Measurements from ENCODE around the gene SFT2D3.

Gene SFT2D3

GRCh38 chr2:127659408-127660290 lies 41.6 kb upstream of the SFT2D3 start:
- H3K36me3 Mint-ChIP-seq = no peaks in the 10 kb centered on the region
- no peak for DNase-seq
- no peaks in the 10 kb centered on the region for H3K9me3 Mint-ChIP-seq
- peaks cover 2% of the 10 kb centered on the region for H3K4me1 Mint-ChIP-seq
- CTCF ChIA-PET = no interaction called here
- H3K27ac Mint-ChIP-seq = no peak overlapping the region
- no peak overlapping the region for H3K4me3 Mint-ChIP-seq
- peaks cover 66% of the 10 kb centered on the region for H3K27me3 Mint-ChIP-seq

- H3K27ac Mint-ChIP-seq = no peak overlapping the region
- CTCF ChIA-PET = no interaction called here
- DNase-seq = no peak
- no peaks in the 10 kb centered on the region for H3K9me3 Mint-ChIP-seq
- H3K36me3 Mint-ChIP-seq = no peaks in the 10 kb centered on the region
- H3K27me3 Mint-ChIP-seq = peaks cover 66% of the 10 kb centered on the region
- H3K4me3 Mint-ChIP-seq = no peak overlapping the region
- peaks cover 2% of the 10 kb centered on the region for H3K4me1 Mint-ChIP-seq
Observed at GRCh38 chr2:127660291-127660578, 41.1 kb upstream of the SFT2D3 start.

- no peak overlapping the region for H3K27ac Mint-ChIP-seq
Observed at GRCh38 chr2:127661072-127661649, 40.1 kb upstream of the SFT2D3 start.

GRCh38 chr2:127661949-127662510 lies 39.3 kb upstream of the SFT2D3 start:
- Mint-ChIP-seq H3K27ac (no peak overlapping the region), H3K27me3 (peaks cover 73% of the 10 kb centered on the region), H3K36me3 (no peaks in the 10 kb centered on the region), H3K4me3 (no peak overlapping the region), H3K4me1 (peaks cover 2% of the 10 kb centered on the region), H3K9me3 (no peaks in the 10 kb centered on the region)
- no peak for DNase-seq
- CTCF ChIA-PET = interaction anchor here (1.4 kb wide), 1 partner anchor 12 kb away, joined by 3 read pairs; no protein-coding TSS in a partner anchor

More at GRCh38 chr2:127661072-127661649, 40.1 kb upstream of the SFT2D3 start:
- no peak for DNase-seq
- Mint-ChIP-seq H3K4me1 (peaks cover 2% of the 10 kb centered on the region), H3K4me3 (no peak overlapping the region), H3K9me3 (no peaks in the 10 kb centered on the region), H3K27me3 (peaks cover 66% of the 10 kb centered on the region), H3K36me3 (no peaks in the 10 kb centered on the region)
- CTCF ChIA-PET = no interaction called here

- CTCF ChIA-PET = interaction anchor here (1.4 kb wide), 1 partner anchor 13 kb away, joined by 3 read pairs; no protein-coding TSS in a partner anchor
- H3K36me3 Mint-ChIP-seq = no peaks in the 10 kb centered on the region
- DNase-seq = peak; percentile 15
- H3K4me1 Mint-ChIP-seq = peaks cover 2% of the 10 kb centered on the region
- no peak overlapping the region for H3K4me3 Mint-ChIP-seq
- no peak overlapping the region for H3K27ac Mint-ChIP-seq
- H3K27me3 Mint-ChIP-seq = peaks cover 75% of the 10 kb centered on the region
- H3K9me3 Mint-ChIP-seq = no peaks in the 10 kb centered on the region
Observed at GRCh38 chr2:127662937-127663565, 38.2 kb upstream of the SFT2D3 start.

GRCh38 chr2:127663566-127664064 lies 37.7 kb upstream of the SFT2D3 start:
- peak; percentile 16 for DNase-seq
- Mint-ChIP-seq H3K4me3 (no peak overlapping the region), H3K36me3 (no peaks in the 10 kb centered on the region), H3K27ac (no peak overlapping the region), H3K27me3 (peaks cover 75% of the 10 kb centered on the region), H3K9me3 (no peaks in the 10 kb centered on the region), H3K4me1 (peaks cover 2% of the 10 kb centered on the region)
- CTCF ChIA-PET = interaction anchor here (1.5 kb wide), 1 partner anchor 14 kb away, joined by 3 read pairs; no protein-coding TSS in a partner anchor

- DNase-seq = peak; percentile 14
- H3K27ac Mint-ChIP-seq = no peak overlapping the region
- no peaks in the 10 kb centered on the region for H3K9me3 Mint-ChIP-seq
- peaks cover 77% of the 10 kb centered on the region for H3K27me3 Mint-ChIP-seq
- no peaks in the 10 kb centered on the region for H3K36me3 Mint-ChIP-seq
- CTCF ChIA-PET = interaction anchor here (1.1 to 1.5 kb wide), 2 partner anchors 14 to 73 kb away, joined by 3 read pairs; no protein-coding TSS in a partner anchor
- H3K4me3 Mint-ChIP-seq = no peak overlapping the region
- peaks cover 2% of the 10 kb centered on the region for H3K4me1 Mint-ChIP-seq
Observed at GRCh38 chr2:127664065-127664894, 37.0 kb upstream of the SFT2D3 start.

- peaks cover 71% of the 10 kb centered on the region for H3K27me3 Mint-ChIP-seq
- no peaks in the 10 kb centered on the region for H3K9me3 Mint-ChIP-seq
- no peak overlapping the region for H3K4me3 Mint-ChIP-seq
- H3K4me1 Mint-ChIP-seq = peaks cover under 1% of the 10 kb centered on the region
- CTCF ChIA-PET = interaction anchor here (1.1 to 1.5 kb wide), 2 partner anchors 15 to 73 kb away, joined by 3 read pairs; no protein-coding TSS in a partner anchor
- no peak overlapping the region for H3K27ac Mint-ChIP-seq
- H3K36me3 Mint-ChIP-seq = no peaks in the 10 kb centered on the region
- DNase-seq = no peak
Observed at GRCh38 chr2:127664895-127665225, 36.4 kb upstream of the SFT2D3 start.

GRCh38 chr2:127665267-127665893 lies 35.9 kb upstream of the SFT2D3 start:
- Mint-ChIP-seq H3K4me3 (no peak overlapping the region), H3K27me3 (peaks cover 70% of the 10 kb centered on the region), H3K27ac (no peak overlapping the region), H3K9me3 (no peaks in the 10 kb centered on the region), H3K4me1 (no peaks in the 10 kb centered on the region), H3K36me3 (no peaks in the 10 kb centered on the region)
- CTCF ChIA-PET = interaction anchor here (1.1 to 1.5 kb wide), 2 partner anchors 15 to 74 kb away, joined by 3 read pairs; no protein-coding TSS in a partner anchor
- no peak for DNase-seq

GRCh38 chr2:127669056-127669455 lies 32.2 kb upstream of the SFT2D3 start:
- H3K4me1 Mint-ChIP-seq = peaks cover under 1% of the 10 kb centered on the region
- DNase-seq = no peak
- peaks cover 76% of the 10 kb centered on the region for H3K27me3 Mint-ChIP-seq
- no peak overlapping the region for H3K27ac Mint-ChIP-seq
- H3K36me3 Mint-ChIP-seq = no peaks in the 10 kb centered on the region
- no peak overlapping the region for H3K4me3 Mint-ChIP-seq
- CTCF ChIA-PET = no interaction called here
- no peaks in the 10 kb centered on the region for H3K9me3 Mint-ChIP-seq

GRCh38 chr2:127670055-127670956 lies 31.0 kb upstream of the SFT2D3 start:
- no peaks in the 10 kb centered on the region for H3K9me3 Mint-ChIP-seq
- H3K4me3 Mint-ChIP-seq = no peak overlapping the region
- H3K27me3 Mint-ChIP-seq = peaks cover 73% of the 10 kb centered on the region
- H3K4me1 Mint-ChIP-seq = peaks cover 6% of the 10 kb centered on the region
- no peak overlapping the region for H3K27ac Mint-ChIP-seq
- CTCF ChIA-PET = no interaction called here
- no peaks in the 10 kb centered on the region for H3K36me3 Mint-ChIP-seq
- no peak for DNase-seq

- H3K36me3 Mint-ChIP-seq = no peaks in the 10 kb centered on the region
- H3K4me3 Mint-ChIP-seq = no peak overlapping the region
- DNase-seq = no peak
- H3K4me1 Mint-ChIP-seq = peaks cover 9% of the 10 kb centered on the region
- H3K9me3 Mint-ChIP-seq = no peaks in the 10 kb centered on the region
- H3K27ac Mint-ChIP-seq = no peak overlapping the region
- peaks cover 73% of the 10 kb centered on the region for H3K27me3 Mint-ChIP-seq
- CTCF ChIA-PET = no interaction called here
Observed at GRCh38 chr2:127670957-127671290, 30.4 kb upstream of the SFT2D3 start.

All from activated naive CD4-positive, alpha-beta T cell treated with anti-CD3 and anti-CD28 coated beads, Interleukin-2, amount 10 ng/mL, durations not matched to agents 7 days and 5 days (primary cell).